GM19043 (cell line): Measurements from ENCODE around the gene BRD3OS.
A peak's percentile ranks its signal among the peaks of the same experiment; 100 is the strongest.

Experiments used
- ATAC-seq: cut with Tn5 transposase; IDR thresholded peaks from one replicate; pipeline ENCODE4 v1.9.1; 2021; ENCODE audit warnings: low read depth; ENCODE audit not compliant: unreplicated experiment

The BRD3OS gene

DNA sequence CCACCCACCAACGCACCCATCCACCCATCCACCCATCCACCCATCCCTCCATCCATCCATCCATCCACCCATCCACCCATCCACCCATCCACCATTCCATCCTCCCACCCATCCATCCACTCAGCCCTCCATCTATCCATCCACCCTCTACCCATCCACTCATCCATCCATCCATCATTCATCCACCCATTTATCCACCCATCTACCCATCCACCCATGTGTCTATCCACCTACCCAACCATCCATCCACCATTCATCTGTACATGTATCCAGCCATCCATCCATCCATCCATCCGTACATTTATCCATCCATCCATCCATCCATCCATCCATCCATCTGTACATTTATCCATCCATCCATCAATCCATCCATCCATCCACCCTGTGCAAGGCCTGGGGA, 22.0 kb upstream of the BRD3OS start:
- no peak for ATAC-seq

DNA sequence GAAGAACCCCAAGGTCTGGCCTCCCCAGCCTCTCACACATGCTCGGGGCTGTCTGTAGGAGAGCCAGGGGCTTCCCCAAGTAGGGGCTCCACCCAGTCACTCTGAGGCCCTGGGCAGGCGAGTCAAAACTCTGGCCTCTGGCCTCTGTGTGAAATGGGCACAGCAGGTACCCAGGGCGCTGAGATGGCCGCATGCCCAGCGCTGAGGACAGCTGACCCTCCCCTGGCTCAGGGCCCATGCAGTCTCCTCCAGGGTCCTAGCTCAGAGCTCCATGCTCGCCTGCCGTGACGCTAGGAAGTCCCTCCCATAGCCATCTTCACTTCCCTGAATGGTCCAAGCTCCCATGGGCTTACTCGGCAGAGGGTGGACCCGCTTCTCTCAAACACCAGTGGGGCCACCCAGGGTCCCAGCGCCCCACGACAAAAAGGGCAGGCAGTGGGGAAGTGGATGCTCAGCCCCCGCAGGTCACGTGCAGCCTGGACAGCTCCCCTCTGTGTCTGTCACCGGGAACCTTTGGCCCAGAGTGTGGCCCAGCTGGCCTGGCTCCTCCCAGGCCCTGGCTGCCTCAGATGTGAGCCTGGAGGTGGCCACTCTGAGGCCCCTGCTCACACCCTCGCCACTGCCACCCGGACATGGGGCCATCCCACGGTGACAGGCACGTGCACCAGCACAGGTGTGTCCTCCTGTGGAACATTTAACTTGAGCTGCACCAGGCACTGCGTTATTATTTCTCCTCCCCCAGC, 21.0 kb upstream of the BRD3OS start:
- ATAC-seq = no peak

DNA sequence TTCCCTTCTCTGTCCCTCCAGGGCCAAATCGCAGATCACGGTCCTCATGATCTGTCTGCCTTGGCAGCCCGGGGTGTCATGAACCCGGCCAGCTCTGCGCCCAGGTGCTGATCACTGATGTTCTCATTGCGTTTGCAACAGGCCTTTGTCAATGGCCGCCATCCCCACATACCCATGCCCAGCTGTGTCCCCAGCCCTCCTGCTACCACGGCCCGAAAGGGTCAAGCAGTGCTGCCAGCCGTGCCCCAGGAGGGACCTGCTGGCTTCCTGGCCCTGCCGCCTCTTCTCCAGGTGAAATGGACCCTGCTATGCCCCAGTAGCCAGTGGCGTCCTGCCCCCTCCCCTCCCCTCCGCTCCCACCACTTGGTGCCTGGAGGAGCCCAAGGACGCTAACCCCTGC, 20.4 kb upstream of the BRD3OS start:
- no peak for ATAC-seq

DNA sequence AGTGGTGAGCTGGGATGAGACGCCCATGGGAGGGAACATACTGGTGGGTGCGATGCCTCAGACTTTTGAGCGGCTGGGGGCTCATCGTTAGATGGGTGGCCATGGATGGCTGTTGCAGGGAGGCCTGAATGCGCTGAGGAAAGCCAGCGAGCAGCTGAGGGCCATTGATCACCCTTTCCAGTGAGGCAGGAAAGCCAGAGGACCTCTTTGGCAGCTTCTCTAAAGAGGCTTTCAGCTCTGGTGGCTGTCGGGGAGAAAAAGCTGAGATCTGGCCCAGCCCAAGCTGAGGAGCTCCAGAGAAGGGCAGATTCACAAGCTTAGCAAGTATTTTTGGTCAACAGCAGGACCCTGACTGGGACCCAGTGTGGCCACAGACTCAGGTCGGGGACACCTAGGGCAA, 19.9 kb upstream of the BRD3OS start:
- ATAC-seq = no peak

DNA sequence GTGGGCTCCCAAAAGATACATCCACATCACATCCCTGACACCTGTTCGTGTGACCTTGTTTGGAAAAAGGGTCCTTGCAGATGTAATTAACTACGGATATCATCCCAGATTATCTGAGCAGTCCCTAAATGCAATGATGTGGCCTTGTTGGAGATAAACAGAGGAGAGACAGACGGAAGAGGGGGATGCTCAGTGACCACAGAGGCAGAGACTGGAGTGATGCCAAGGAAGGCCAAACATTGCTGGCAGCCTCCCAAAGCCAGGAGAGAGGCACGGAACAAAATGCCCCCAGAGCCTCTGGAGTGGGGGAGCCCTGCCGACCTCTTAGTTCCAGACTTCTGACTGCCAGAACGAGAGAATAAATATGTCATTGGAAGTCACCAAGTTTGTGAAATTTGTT, 18.1 kb upstream of the BRD3OS start:
- no peak for ATAC-seq

DNA sequence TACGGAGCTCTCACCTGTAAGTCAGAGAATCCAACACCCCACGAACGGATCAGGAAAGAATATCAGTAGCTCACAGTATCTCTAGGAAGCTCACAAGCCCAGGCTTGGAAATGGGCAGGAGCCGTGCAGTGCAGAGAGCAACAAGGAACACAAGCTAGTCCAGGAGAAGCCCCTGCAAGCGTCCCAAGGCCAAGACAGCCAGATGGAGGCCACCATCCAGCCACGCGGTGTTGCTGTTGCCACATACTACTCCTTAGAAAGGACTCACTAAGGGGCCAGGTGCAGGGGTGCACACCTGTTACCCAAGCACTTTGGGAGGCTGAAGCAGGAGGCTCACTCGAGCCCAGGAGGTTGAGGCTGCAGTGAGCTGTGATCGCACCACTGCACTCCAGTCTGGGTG, 17.7 kb upstream of the BRD3OS start:
- ATAC-seq = no peak

DNA sequence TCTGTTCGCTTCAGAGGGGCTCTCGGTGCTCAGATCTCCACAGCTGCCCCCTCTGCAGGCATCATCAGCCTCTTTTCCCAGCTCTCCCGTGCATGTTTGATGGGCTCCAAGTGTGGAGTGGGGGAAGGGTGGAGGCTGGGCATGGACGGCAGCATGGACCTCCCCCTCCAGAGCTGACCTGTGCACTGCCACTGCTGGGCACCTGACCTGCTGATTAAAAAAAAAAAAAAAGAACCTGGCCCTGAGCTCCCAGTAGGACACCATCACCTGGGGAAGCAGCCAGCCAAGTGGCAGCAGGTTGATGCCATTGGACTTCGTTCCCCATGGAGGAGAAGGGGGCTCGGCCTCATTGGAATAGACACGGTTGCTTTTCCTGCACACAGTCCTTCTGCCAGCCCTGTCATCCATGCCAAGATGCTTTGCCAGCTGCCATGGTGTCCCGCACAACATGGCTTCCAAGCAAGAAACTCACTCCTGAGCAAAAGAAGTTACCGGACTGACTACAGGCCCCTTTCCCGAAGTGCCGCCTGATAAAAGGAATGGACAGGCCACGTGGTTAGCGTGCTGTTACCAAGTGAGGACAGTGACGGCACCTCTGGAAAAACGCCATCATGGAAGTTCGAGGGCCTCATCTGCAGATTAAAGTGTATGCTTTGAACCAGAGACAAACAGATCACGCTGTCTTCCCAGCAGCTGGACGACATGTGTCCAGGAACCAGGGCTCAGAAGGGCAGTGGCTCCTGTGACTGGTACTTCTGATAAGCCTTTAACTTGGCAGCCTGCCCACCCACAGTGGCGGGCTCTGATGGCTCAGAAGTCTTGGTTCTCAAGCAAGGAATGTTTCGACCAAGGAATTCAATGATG, 14.7 kb upstream of the BRD3OS start:
- ATAC-seq = no peak

DNA sequence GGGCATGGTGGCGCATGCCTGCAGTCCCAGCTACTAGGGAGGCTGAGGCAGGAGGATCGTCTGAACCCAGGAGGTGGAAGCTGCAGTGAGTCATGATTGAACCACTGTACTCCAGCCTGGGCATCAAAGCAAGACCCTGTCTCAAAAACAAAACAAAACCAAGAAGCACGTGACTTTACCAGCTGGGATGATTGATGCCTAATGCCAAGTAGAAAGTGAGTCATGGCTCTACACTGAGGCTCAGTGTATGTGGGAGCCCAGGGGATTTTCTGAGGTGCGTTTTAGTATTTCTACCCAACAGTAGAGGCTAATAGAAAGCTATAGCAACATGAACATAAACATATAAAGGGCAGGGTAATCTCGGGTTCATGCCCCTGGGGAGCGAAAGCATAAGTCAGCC, 13.9 kb upstream of the BRD3OS start:
- no peak for ATAC-seq

DNA sequence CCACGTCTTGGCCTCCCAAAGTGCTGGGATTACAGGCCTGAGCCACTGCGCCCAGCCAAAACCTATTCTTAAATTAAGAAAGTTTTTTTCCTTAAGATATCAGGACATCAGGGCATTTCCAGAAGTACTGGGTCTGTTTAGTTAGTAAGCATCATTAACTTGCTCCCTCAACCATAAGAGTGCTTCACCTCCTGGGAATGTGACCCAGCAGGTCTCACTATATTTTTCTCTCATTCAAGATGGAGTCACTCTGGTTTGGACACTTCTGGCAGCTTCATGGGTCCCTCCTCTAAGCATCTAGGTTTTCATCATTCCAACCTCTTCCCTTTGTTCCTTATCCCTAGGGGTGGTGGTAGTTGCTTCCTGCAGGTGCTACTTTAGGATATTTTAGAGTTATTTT, 10.3 kb upstream of the BRD3OS start:
- no peak for ATAC-seq

DNA sequence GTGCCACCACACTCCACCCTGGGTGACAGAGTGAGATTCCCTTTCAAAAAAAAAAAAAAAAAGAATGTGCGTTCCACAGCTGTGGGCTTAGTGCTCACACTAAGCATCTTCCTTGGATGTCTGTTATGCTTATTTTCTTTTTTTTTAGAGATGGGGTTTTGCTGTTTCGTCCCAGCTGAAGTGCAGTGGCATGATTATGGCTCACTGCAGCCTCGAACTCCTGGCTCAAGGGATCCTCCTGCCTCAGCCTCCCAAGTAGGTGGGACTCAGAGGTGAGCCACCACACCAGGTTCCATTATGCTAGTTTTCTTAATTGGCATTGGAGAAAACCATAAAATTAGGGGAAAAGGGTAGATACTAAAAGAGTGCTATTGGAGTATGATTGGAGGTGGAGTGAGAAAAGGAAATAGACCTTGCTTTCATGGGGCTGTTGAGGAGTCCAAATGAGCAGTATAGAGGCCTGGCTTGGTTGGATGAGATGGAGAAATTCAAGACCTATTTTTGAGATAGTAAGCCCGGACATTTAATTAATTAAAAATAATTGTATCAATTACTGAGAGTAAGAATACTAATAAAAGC, 978 bp upstream of the BRD3OS start:
- ATAC-seq = no peak

DNA sequence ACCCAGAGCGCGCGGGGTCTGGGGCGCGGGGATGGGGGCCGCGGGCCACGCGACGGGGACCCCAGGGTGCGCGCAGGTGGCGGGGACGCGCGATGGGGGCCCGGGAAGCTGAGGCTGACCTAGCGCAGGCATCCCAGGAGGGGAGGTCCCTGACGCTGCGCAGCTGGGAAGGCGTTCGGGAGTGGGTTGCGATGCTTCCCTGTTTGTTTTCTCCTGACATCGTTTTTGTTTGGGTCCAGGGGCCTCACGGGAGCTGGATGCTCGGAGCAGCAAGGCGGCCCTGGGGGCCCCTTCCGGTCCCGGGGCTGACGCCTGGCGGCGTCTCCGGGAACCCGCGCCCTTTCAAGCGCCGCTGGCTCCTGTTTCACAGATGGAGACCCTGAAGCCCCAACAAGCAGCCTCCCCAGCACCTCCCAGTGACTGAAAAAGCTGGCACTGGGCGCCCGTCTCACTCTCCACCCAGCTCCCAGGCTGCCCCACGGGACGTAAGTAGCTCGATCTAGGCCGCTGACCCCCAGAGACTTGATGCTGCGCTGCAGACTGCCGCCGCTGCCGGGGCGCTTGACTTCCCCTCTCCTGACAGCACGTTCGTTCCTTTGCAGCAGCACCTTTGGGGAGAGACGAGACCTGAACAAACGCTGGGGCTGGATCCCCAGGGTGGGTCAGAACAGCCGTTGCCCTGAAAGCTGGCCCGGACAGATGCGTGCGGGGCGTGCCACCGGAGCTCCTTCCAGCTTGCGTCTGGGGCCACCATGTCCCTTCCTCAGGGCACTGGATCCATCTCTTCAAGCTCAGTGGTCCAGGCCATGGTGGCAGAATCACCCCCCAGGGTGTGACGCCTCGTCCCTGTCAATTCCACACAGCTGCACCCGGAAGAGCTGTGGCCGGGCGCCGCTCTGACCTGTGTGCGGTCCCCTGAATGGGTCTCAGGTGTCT, 593 bp downstream of the BRD3OS start:
- ATAC-seq = peak; percentile 38

DNA sequence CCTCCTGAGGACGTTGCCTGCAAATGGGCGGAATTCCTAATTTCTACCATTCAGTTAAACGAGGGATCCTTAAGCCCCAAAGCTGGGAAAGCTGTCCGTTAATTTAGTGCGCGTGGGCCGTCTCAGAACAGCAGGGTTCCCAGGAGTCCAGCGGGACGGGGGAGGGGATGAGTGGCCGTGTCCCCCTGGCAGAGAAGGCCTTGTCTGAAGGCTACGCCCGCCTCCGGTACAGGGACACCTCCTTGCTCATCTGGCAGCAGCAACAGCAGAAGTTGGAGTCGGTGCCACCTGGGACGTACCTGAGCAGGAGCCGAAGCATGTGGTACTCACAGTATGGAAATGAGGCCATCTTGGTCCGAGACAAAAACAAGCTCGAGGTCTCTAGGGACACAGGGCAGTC, 1.3 kb downstream of the BRD3OS start:
- ATAC-seq = no peak

DNA sequence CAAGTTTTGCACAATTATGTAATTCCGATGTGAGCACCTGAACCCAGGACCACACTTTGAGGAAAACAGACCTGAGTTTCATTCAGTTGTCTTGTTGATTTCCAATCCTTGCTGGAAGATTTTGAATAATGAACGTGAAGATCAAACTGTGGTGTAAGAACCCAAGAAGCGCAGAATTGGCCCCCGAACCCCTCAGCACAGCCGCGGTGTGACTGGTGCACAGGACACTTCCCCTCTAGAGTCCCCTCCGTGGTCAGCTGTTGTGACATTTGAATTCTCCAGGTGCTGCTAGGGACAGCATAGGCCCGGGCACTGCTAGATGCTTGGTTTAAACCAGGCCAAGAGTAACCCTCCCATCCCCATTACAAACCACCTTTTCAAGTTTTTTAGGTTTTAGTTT, 1.7 kb downstream of the BRD3OS start:
- ATAC-seq = no peak

DNA sequence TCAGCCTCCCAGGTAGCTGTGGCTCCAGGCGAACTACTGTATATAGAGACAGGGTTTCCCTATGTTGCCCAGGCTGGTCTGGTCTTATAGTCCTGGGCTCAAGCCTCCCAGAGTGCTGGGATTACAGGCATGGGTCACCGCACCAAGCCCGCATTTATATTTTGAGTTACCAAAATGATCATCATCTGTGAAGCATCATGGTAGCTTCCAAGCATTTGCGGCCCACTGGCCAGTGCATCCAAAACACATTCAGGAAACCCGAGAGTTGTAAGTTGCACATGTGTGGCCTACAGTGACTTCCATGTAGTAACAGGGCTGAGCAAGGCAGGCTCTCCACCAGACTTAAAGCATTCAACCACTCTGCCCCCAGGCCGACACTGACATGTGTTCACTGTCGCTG, 2.3 kb downstream of the BRD3OS start:
- no peak for ATAC-seq

DNA sequence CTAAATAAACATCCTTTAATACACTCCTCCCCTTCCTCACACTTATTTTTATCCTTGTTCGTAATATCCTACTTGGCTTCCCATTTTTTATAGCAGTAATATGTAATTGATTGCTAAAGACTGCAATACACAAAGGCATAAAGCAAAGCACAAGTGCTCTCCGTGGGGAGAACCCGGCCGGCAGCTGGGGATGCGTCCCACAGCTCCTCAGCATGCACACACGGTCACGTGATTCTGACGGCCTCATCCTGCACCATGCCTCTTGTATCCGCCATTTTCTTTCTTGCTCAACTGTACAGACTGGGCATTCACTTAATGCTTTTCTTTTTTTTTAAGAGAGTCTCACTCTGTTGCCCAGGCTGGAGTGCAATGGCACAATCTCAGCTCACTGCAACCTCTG, 2.8 kb downstream of the BRD3OS start:
- ATAC-seq = no peak

DNA sequence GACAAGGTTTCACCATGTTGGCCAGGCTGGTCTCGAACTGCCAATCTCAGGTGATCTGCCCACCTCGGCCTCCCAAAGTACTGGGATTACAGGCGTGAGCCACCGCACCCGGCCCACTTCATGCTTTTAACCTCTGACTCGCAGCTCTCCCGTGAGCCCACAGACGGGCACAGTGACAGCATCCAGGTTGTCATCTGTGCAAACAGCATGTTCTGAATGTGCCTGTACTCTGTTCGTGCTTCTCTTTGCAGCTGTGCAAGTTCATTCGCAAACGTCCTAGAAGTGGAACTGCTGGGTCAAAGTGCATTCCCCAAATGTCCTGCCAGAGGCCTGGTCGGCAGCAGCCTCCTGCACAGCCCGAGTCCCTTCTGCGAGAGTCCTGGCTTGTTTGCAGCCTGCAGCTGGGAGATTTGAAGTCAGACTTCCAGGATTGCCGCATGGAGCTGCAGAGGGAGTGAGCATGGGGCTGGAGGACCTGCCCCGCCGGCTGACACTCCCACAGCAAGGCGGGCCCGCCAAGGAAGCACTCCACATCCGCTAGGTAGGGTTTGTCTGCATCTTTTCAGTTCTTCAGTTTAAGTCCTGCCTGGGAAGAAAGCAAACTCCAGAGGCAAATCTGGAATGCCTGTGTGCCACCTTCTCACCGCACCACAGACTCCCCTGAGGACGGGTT, 3.4 kb downstream of the BRD3OS start:
- ATAC-seq = no peak

DNA sequence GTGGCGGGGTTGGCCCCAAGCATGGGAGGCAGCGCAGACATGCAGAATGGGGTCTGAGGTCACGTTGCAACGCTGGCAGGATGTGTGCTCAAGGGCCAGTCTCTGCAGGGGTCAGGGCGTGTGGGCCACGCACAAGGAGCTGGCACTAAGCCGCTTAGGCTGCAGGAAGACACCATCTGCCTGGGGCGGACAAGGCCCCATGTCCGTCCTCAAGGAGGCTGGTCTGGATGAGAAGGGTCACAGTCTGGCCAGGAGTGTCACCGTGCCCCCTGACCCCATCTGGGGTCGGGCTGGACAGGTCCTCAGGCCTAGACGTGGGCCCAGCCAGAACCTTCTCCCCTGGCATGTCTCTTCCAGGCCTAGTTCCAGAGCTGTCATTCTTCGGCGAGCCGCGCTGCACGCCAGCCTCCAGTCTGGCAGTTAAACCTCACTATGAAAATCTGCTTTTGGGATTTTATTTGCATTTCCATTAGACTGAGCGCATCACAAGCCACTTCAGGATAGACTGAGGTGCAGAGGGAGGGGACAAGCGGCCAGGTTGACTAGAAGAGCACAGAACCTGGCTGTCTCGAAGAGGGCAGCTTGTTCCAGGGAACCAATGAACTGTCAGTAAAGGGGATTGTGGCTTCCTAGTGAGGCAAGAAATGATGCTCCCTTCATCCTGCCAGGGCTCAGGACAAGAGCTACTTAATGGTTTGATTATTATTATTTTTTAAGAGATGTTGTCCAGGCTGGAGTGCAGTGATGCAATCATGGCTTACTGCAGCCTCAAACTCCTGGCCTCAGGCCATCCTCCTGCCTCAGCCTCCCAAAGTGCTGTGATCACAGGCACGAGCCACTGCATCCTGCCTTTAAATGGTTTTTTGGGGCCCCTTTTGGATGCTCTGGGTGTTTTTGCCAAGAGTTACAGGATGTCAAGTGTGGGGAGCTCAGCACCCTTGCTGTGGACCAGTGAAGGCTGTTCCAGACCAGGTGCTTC, 4.3 kb downstream of the BRD3OS start:
- no peak for ATAC-seq

DNA sequence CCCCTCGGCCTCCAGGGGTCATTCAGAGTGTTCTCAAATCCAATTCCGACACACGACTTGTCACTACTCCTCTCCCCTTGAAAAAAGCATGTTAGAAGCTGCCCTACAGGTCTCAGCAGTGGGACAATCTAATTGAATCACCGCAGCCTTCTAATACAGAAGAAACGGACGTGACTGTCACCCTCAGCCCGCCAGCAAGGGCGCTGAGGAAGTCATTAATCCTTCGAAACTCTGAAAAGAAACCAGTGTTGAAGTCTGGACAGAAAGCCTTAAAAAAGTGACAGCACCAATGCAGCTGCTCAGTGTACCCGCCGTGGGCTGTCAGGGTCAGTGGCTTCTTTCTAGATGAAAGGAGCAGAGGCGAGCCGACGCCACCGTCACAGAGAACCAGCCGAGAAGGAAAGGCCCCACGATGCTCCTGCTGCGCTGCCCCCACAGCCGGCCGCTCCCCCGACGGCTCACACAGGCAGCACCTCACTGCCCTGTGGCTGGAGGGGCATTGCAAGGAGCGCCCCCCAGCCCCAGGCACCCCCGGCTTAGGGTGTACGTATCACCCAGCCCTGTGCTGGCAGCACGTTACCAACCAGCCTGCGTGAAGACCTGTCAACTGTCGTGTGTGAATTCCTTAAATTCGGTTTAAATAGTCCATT, 5.7 kb downstream of the BRD3OS start:
- no peak for ATAC-seq
